8988T (cell line): ENCODE measurements around the gene C17orf67.

ENCODE experiments used
- DNase-seq: peaks from one replicate; pipeline ENCODE4 v3.0.0; 2011

C17orf67 gene

DNA sequence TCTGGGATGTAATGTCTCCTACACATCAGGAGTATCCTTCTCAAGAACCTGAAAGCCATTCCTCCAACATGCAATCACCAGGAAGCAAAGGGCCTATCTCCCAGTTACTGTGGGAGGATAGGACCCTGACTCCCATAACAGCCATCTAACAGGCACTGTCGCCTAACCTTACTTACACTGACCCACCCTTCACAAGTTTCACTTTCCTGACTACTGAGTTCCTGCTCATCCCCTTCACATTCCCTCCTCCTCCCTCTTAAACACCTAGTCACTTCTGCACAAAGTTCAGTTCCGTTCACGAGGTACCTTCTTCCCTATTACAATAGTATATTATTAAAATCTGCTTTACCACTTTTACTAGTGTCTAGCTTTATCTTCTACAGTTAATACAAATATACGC, 1.3 kb downstream of the C17orf67 start:
- no peak for DNase-seq

DNA sequence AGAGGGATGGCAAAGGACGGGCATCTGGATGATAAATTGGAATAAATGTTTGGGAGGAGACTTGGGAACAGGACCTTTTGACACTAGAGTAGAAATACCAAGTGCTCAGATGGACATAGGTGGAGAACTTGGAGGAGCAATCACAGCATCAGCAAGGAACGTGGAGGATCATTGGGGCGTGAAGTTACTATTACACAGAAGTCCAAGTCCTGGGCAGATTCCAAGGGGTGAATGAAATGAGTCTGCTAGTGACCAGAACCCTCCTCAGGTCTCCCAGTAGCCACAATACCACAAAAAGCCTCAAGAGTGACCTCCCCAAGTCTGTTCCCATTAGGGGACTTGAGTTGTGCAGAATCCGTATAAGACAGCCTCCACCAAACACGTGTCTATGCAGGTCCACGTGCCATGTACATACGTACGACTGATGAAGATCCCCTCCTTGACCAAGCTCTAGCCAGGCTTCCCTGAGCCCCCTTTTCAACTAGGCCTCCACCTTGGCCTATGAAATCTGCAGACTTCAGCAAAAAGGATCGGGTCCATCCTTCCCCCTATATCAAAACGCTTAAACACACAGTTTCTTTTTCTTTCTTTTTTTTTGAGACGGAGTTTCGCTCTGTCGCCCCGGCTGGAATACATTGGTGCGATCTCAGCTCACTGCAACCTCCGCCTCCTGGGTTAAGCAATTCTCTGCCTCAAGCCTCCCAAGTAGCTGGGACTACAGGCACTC, 2.2 kb downstream of the C17orf67 start:
- no peak for DNase-seq

DNA sequence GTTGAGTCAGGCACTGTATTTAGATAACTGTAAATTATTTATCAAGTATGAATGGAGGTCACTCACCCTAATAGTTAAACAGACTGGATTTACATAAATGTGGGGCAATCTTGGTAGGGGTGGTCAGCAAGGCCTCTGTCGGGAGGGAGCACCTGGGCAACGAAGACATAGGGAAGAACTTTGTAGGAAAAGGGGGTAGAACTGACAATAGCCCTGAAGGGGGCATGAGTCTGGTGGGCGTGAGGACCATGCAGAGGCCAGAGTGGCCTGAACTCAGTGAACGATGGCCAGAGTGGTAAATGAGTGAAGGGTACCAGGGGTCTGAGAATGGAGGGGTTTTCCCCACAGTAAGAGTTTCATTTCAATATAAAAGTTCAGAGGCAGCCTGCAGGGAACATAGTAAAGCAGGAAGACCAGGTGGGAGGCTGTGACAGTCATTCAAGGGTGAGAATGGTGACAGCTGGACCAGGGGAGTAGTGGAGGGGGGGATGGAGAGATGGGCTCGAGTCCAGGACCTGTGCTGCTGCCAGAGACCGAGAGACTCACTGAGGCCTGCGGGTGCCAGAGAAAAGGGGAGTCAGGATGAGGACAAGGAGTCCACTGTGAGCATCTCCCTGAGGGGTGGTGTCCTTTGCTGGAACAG, 2.9 kb downstream of the C17orf67 start:
- DNase-seq: no peak

DNA sequence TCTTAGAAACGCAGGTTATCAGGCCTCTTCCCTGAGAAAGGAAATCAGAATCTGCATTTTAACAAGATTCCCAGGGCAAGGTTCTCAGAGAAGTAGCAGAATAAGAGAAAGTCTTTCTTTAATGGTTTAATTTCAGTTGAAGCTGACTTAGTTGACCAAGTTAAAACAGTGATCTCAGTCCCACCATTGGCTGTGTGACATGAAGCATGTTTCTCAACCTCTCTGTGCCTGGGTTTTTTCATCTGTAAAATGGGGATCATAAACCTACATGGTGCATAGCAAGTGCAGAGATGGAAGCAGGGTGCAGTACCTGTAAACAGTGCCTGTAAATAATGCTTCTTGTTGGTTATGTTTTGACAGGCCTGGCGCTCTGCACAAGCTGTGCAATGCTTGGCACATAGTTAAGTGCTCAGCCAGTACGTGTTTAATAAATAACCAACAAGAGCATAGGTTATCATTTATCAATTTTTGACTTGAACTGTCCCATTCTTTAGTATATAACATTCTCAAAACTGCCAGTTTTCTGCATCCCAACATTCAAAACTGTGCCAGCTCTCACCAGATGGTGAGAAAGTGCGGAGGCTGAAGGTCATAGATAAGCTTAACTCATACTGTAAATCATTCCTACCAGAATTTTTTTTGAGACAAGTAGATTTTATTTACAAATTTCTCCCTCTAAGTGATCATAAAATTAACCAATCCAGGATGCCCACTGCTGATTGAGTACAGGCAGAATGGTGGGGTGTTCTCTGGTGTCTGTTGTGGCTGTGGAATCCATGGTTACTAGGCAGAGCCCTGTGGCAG, 6.9 kb downstream of the C17orf67 start:
- DNase-seq: no peak

DNA sequence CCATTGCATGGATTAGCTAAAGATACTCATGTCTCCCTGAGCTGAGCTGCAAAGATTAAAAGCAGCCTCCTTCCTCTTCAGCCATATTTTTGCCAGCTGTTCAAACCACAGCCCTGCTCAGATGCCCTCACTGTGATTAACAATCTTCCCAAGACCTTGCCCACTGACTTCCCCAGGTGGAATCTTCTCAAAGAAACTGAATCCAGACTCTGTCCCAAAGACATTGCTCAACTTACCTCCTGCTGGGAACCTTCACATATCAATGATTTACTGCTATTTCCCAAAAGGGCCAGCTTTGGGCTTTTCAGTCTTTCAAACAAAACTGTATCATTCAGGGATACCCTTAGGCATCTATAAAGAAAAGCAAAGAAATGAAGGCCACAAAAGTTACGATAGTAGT, 9.2 kb downstream of the C17orf67 start:
- DNase-seq: no peak

DNA sequence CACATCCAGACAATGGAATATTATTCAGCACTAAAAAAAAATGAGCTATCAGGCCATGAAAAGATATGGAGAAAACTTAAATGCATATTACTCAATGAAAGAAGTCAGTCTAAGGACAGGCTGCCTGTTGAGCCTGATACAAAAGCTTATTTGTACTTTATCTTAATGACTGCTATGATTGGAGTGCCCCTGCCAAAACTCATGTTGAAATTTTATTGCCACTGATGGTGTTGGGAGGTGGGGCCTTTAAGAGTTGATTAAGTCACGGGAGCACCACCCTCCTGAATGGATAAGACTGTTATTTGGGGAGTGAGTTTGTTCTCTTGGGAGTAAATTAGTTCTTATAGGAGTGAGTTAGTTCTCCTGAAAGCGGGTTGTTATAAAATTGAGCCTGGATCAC, 9.9 kb downstream of the C17orf67 start:
- DNase-seq: no peak

DNA sequence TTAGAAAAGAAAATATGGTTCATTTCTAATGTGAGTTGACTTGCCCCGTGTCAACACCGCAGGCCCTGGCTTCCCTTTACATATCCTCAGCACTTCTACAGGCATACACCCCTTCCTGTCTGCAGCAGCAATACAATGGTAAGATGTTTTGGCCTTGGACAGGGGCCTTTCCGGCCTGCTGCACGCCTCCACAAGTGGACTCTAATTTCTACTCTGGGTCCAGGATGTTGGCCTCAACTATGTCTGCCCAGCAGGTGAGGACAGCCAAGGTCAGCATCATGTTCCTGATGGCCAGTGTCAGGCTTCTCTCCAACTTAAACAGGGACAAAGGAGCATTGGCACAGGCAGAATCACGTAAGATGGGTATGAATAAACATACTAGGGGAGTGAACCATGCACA, 11.0 kb downstream of the C17orf67 start:
- DNase-seq: no peak

DNA sequence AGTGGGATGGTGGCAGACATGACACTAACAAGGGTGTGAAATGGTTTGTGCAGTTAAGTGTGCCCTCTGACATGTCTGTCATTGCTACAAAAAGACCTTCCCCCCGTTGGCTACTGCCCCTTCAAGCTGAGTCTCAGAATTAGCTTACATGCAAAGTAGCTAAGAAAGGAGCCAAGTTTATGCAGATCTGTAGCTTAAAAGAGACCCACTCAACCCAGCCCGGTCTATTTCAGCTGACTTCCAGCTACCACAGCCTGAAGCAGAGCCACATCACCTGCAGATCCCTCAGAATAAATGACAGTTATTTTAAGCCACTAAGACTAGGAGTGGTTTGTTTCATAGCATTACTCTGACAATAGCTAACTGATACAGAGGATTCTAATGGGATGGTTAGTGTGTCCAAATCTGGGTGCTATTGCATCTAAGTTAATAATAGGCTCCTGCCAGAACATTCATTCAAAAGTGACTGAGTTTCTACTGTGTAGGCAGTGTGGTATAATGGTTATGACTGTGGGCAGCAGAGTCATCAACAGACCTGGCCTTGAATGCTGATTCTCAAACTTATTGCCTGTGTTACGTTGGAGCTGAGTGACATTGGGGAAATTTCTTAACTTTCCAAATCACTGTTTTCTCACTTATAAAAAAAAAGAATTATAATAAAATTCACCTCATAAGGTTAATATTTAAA, 11.7 kb downstream of the C17orf67 start:
- no peak for DNase-seq

DNA sequence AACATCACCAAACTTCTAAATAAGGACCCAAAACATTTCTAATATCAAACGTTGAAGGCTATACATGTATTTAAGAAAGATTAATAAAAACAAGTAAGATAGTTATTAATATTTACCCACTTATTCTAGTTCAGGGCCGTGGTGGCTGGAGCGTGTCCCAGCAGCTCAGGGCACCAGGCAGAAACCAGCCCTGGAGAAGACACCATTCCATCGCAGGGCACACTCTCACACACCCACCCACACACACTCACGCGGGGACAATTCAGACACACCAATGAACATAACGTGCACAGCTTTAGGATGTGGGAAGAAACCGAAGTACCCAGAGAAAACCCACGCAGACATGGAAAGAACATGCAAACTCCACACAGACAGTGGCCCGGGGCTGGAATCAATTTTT, 13.5 kb downstream of the C17orf67 start:
- no peak for DNase-seq

DNA sequence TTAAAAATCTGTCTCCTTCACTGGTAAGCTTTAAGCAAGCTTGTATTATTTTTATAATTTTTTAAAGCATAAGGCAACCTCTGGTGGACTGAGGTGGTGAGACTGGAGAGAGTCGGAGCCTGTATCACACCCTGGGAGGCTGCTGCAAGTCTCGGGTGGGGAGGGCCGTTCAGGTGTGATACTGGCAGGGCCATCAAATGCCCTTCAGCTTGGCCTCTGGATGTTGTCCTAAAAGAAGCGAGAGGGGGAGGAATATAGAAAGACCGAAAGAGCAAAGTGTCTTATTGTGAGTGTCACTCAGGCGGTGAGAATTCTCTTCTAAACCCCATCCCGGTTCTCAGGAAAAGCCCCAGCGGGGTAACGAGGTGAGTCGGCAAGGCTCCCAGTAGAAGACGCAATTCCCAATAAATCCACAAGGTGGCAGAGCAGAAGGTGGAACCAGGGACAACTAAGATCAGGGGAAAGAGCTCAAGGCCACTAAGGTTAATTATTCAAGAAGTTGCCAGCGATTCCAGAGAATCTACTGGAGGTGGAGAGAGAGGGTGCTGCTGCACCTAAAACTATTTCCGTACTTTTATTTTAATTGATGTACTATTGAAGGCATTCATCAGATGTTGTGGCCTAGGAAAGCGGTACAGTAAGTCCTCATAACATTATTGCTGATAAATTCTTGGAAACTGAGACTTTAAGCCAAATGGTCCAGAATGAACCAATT, 14.1 kb downstream of the C17orf67 start:
- peak; percentile 30 for DNase-seq

DNA sequence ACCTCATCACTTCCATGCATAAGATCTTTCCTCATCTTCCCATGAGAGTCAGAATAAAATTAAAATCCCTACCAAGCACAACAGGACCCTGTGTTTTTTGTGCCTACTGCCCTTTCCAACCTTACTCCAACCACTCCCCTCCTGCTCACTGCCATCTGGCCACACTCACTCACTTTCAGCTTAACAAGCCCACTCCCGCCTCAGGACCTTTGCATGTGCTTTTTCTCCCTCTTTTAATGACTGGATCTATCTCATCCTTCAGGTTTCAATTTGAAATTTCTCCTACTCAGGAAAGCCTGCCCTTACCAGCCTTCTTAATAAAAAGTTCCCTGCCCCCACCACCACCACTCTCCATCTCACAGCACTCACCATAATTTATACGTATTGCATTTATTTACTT, 14.7 kb downstream of the C17orf67 start:
- DNase-seq: no peak

DNA sequence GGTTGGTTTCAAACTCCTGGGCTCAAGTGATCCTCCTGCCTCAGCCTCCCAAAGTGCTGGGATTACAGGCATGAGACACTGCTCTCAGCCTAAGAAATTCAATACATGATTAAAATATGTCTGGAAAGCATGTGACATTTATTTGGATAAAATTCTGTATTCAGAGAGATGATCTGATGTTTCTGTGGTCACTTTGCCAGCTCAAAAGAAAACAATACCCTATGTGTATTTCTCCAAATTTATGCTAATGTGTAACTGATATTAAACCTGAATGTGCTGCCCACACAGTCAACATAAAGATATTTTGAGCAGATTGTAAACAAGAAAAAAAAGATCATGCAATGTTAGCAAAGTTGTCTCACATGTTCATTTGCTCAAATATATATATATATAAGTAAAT, 16.7 kb downstream of the C17orf67 start:
- no peak for DNase-seq

DNA sequence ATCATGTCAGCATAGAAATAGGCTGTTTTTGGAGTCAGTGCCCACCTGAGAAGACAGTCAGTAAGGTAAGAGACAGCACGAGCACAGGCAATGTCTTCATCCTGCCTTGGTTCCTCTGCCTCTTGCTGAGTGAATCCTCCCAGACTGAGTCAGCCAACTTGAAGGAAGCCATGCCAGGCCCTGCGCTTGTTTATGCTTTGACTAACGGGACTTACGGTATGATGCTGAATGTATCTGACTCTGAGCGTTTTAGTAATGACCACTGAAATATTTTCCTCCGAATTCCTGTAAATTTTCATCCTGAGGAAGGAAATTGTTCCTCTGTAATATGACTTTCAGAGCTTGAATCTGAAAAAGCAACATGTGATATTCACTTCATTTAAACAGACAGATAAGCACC, 18.0 kb downstream of the C17orf67 start:
- DNase-seq: no peak

DNA sequence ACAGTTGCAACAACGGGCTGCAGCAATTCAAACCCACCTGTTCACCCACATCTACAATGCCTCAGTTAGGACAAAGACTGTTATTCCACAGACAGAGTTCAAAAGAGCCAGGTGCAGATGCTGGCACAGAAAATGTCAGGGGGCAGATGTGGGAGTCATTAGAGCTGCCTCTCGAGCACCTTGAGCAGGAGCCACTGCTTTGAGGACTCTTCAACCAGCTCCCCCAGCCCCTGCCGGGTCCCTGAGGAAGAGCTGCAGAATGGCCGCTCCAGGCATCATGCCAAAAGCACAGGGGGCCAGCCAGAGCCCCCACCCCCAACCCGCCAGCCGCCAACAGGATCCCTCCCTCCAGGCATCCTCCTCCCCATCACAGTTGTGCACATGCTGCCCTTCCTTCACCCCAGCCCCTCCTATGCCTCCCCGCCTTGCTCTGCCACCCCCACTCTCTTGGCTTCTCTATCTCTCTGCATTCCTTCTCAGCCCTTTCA, 20.8 kb downstream of the C17orf67 start:
- no peak for DNase-seq

DNA sequence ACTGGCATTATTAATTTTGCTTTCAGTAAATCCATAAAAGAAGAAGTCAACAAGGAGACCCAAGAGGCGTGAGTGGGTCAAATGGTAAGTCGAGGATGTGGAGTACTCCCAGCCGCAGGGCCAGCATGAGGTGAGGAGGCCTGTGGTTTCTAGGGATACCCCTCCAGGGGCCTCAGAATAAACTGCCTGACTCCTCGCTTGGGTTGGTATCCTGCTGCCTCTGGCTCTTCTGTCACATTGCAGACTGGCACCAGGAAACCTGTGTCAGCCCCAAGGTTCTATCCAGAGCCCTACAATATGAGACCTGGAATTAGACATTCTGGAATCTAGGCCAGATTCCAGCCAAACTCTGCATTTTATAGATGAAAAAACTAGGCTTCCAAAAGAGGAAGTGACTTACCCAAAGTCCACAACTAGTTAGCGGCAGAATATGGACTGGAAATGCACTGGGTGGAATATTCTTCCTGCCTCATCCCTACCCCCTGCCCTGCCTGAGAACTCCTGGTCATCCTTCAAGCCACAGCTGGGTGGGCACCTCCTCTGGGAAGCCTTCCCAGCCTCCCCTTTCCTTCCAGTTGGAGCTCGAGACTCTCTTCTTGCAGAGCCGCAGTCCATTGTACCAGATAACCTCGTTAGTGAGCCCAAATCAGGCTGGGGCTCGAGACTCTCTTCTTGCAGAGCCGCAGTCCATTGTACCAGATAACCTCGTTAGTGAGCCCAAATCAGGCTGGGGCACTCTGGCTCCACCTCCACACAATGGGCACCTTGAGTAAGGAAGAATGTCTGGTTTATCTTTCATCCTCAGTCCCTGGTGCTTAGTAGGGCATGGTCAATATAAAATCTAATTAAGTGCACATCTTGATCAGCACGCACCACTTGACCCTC, 22.6 kb downstream of the C17orf67 start:
- DNase-seq: no peak

DNA sequence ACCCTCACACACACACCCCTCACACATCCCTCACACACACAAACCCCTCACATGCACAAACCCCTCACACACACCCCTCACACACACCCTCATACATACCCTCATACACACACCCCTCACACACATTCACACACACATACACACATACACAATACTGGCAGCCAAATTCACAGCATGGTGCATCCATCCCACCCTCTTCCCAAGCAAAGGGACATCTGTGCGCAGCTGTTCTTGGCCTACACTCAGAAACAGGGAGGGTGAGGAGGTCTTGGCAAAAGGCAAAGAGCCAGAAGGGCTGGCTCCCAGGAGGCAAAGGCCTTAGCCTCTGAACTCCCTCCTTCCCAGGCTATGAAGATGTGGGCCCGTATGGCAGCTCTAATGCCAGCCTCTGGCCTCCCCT, 23.4 kb downstream of the C17orf67 start:
- DNase-seq: no peak

DNA sequence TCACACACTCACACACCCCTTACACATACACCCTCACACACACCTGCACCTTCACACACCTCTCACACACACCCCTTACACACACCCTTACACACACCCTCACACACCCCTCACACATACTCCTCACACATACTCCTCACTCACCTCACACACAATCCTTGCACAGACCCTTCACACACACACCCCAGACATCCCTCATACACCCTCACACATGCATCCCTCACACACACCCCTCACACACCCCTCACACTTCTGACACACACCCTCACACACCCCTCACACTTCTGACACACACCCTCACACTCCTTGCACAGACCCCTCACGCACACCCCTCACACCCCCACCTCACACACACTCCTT, 23.9 kb downstream of the C17orf67 start:
- DNase-seq: no peak

DNA sequence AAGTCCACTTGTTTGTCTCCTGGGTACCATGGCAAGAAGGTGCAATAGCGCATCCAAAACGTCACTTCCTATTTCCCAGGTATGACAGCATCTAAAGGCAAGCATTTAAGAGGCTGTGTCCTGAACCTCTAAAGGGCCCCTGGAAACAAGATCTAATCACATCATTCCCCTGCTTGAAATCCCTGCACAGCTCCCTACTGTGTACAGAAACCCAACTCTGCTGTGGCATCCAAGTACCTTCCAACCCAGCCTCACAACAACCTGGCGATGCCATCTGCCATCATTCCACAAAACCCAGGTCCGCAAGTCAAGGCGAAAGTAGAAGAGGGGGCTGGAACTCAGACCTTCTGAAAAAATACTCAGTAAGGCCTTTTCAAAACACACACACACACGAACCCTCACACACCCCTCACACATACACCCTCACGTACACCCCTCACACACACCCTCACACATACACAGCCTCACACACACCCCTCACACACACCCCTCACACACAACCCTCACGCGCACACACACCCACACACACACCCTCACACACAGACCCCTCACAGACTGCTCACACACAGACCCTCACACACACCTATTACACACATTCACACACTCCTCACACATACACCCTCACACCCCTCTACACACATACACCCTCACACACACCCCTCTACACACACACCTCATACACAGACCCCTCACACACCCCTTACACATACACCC, 24.5 kb downstream of the C17orf67 start:
- DNase-seq: no peak

DNA sequence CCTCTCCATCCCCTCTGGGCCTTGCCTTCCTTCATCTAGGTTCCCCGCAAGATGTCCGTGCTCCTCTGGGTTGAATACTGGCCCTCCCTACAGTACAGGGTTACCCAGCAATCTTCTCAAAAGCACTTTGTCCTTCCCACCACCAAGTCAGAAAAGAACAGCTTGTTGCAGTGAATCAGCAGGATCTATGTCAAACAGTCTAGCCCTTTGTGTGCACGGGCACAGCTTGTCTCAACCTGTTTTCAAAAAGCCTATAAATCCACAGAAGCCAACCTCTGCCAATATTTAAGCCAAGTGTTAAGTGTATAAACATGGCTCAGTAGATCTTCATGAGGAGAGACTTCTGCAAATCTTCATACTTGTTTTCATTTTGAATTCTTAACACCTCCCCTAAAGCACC, 25.2 kb downstream of the C17orf67 start:
- no peak for DNase-seq

DNA sequence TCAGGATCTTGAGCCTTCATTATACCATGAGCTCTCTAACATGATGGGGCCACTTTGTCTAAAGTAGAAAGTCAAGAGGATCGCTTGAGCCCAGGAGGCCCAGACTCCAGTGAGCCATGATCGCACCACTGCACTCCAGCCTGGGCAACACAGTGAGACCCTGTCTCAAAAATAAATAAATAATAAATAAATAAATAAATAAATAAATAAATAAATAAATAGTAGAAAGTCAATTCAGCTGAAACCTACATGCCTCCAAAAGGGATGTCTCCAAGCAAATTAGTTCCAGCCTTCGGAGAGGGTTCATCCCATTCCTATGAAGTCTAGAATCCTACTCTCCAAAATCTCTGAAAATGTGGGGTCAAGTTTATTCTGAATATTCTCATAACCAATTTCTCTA, 26.0 kb downstream of the C17orf67 start:
- no peak for DNase-seq

DNA sequence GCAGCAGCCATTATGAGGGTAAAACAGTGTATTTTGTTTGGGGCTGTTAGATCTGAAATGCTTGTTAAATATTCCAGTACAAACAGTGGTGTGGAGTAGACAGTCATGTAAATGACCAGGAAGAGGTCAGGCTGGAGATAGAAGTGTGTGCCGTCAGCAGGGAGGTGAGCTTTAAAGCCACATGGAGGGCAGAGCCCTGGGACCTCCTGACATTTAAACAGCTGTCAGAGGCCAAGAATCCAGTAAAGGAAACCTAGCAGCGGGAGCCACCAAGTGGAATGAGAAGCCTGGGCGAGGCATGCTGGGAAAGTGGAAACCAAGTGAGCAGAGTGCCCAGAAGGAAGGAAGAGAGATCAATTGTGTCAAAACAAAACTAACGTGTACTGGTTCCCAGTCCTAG, 26.8 kb downstream of the C17orf67 start:
- DNase-seq: no peak
